Testis (tissue), 2 donors: ENCODE measurements around the gene TRPM2.

Experiments used
- POLR2A ChIP-seq: fragments of 450-650 bp; IDR thresholded peaks from one replicate; pipeline ENCODE4 v1.6.1; 2017; ENCODE audit warnings: antibody characterized with exemption, mild to moderate bottlenecking, moderate library complexity
- TF ChIP-seq, protein P1 (sequence below), 3 experiments: fragments of 450-650 bp in 2 of 3; fragments of 200-600 bp in 1 of 3; sonication (generic) in 1 of 3; IDR thresholded peaks; one replicate each; pipeline ENCODE4 v1.5.1; 2016 to 2019; ENCODE audit warnings: antibody characterized with exemption in 3 of 3, mild to moderate bottlenecking in 2 of 3, moderate library complexity in 1 of 3

GRCh38 chr21:44319407-44320065, 33.9 kb upstream of the TRPM2 start:
- no peak for TF ChIP-seq POLR2A
- TF ChIP-seq, protein P1, sequence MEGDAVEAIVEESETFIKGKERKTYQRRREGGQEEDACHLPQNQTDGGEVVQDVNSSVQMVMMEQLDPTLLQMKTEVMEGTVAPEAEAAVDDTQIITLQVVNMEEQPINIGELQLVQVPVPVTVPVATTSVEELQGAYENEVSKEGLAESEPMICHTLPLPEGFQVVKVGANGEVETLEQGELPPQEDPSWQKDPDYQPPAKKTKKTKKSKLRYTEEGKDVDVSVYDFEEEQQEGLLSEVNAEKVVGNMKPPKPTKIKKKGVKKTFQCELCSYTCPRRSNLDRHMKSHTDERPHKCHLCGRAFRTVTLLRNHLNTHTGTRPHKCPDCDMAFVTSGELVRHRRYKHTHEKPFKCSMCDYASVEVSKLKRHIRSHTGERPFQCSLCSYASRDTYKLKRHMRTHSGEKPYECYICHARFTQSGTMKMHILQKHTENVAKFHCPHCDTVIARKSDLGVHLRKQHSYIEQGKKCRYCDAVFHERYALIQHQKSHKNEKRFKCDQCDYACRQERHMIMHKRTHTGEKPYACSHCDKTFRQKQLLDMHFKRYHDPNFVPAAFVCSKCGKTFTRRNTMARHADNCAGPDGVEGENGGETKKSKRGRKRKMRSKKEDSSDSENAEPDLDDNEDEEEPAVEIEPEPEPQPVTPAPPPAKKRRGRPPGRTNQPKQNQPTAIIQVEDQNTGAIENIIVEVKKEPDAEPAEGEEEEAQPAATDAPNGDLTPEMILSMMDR (IDR thresholded peaks at IDR 0.05), result no peak
